ENCODE measurements around the gene TGFBI. TPM values are rescaled to one million over a fixed set of nuclear protein-coding genes. Genes with fewer than 3 reads are reported as not detected.
A peak's percentile ranks its signal among the peaks of the same experiment; 100 is the strongest.

Gene TGFBI
- total RNA-seq, 1 donor from 2014 or later = 9.5 TPM

- H3K4me3 ChIP-seq = no peak overlapping the region
- no peaks in the 10 kb centered on the region for H3K9me3 Mint-ChIP-seq
- H3K79me2 ChIP-seq (ENCODE audit: low read depth) = no peaks in the 10 kb centered on the region
- H3K27me3 ChIP-seq = no peaks in the 10 kb centered on the region
- TF ChIP-seq EZH2 (IDR thresholded peaks at IDR 0.05) (no peak), CTCF (IDR thresholded peaks at IDR 0.05) (no peak), EZH2phosphoT487 (IDR thresholded peaks at IDR 0.05) (no peak)
- no peaks in the 10 kb centered on the region for H3K36me3 ChIP-seq
- no peak overlapping the region for H3K4me3 Mint-ChIP-seq
- H3K27me3 Mint-ChIP-seq (ENCODE audit: insufficient read depth, low read depth) = peaks cover 5% of the 10 kb centered on the region
- no peaks in the 10 kb centered on the region for H3K9me3 ChIP-seq (ENCODE audit: low read depth)
- H3K4me1 Mint-ChIP-seq = peaks cover 27% of the 10 kb centered on the region
- H3K27ac Mint-ChIP-seq = peak overlapping the region; percentile 24
- no peaks in the 10 kb centered on the region for H3K36me3 Mint-ChIP-seq
- H3K4me1 ChIP-seq = peaks cover 11% of the 10 kb centered on the region
- no peaks in the 10 kb centered on the region for H4K20me1 ChIP-seq (ENCODE audit: low read depth)
- no peak overlapping the region for H3K9ac ChIP-seq
- no peak for DNase-seq (ENCODE audit: low spot score)
- H3F3A ChIP-seq (ENCODE audit: low read depth) = no peaks in the 10 kb centered on the region
- no peak overlapping the region for H2AFZ ChIP-seq (replicated peaks)
- no peak overlapping the region for H3K27ac ChIP-seq
- no peak overlapping the region for H3K4me2 ChIP-seq
Observed at GRCh38 chr5:136060963-136061362, 32.2 kb downstream of the TGFBI start.

- Histone ChIP-seq H3K27me3 (no peaks in the 10 kb centered on the region), H3K4me2 (no peak overlapping the region), H4K20me1 (ENCODE audit: low read depth) (no peaks in the 10 kb centered on the region), H3K79me2 (ENCODE audit: low read depth) (no peaks in the 10 kb centered on the region), H3K9me3 (ENCODE audit: low read depth) (no peaks in the 10 kb centered on the region), H3K9ac (no peak overlapping the region), H2AFZ (replicated peaks) (no peak overlapping the region), H3F3A (ENCODE audit: low read depth) (no peaks in the 10 kb centered on the region), H3K27ac (no peak overlapping the region), H3K36me3 (no peaks in the 10 kb centered on the region), H3K4me1 (peaks cover 11% of the 10 kb centered on the region), H3K4me3 (no peak overlapping the region)
- no peaks in the 10 kb centered on the region for H3K36me3 Mint-ChIP-seq
- peaks cover 22% of the 10 kb centered on the region for H3K4me1 Mint-ChIP-seq
- DNase-seq (ENCODE audit: low spot score) = no peak
- H3K4me3 Mint-ChIP-seq = no peak overlapping the region
- TF ChIP-seq EZH2 (IDR thresholded peaks at IDR 0.05) (no peak), CTCF (IDR thresholded peaks at IDR 0.05) (no peak), EZH2phosphoT487 (IDR thresholded peaks at IDR 0.05) (no peak)
- H3K27ac Mint-ChIP-seq = no peak overlapping the region
- peaks cover 5% of the 10 kb centered on the region for H3K27me3 Mint-ChIP-seq (ENCODE audit: insufficient read depth, low read depth)
- H3K9me3 Mint-ChIP-seq = no peaks in the 10 kb centered on the region
Observed at GRCh38 chr5:136061630-136062365, 33.0 kb downstream of the TGFBI start.

GRCh38 chr5:136062366-136063274 lies 33.8 kb downstream of the TGFBI start:
- no peaks in the 10 kb centered on the region for H3K36me3 Mint-ChIP-seq
- peaks cover 6% of the 10 kb centered on the region for H3K4me1 ChIP-seq

More at GRCh38 chr5:136062366-136063274, 33.8 kb downstream of the TGFBI start:
- Mint-ChIP-seq H3K27me3 (ENCODE audit: insufficient read depth, low read depth) (peaks cover 5% of the 10 kb centered on the region), H3K27ac (peak overlapping the region; percentile 78), H3K4me1 (peaks cover 14% of the 10 kb centered on the region), H3K9me3 (no peaks in the 10 kb centered on the region), H3K4me3 (no peak overlapping the region)
- no peaks in the 10 kb centered on the region for H3K27me3 ChIP-seq
- H3K36me3 ChIP-seq = no peaks in the 10 kb centered on the region
- no peaks in the 10 kb centered on the region for H3K9me3 ChIP-seq (ENCODE audit: low read depth)
- no peak overlapping the region for H3K9ac ChIP-seq
- H3K4me3 ChIP-seq = no peak overlapping the region
- H3K79me2 ChIP-seq (ENCODE audit: low read depth) = no peaks in the 10 kb centered on the region
- H4K20me1 ChIP-seq (ENCODE audit: low read depth) = no peaks in the 10 kb centered on the region
- no peak overlapping the region for H3K4me2 ChIP-seq
- TF ChIP-seq CTCF (IDR thresholded peaks at IDR 0.05) = peak; percentile 62
- no peak for TF ChIP-seq EZH2phosphoT487 (IDR thresholded peaks at IDR 0.05)
- TF ChIP-seq EZH2 (IDR thresholded peaks at IDR 0.05) = no peak
- no peaks in the 10 kb centered on the region for H3F3A ChIP-seq (ENCODE audit: low read depth)
- H3K27ac ChIP-seq = no peak overlapping the region
- no peak overlapping the region for H2AFZ ChIP-seq (replicated peaks)
- peak; percentile 73 for DNase-seq (ENCODE audit: low spot score)
